ENCODE data around the gene TRAPPC3L.

TRAPPC3L gene

DNA sequence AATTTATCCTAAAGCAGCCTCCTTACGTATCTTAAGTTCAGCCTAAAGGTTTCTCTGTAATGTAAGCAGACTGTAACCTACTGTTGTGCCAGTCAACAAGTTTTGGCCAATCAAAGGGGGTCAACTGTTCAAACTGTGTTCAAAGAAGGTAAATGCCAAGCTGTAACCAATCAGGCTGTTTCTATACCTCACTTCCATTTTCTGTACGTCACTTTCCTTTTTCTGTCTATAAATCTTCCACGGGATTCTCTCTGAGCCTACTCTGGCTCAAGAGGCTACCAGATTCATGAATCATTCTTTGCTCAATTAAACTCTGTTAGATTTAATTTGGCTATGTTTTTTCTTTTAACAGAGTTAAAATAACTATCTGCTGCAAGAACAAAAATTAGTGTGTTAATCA, 89.4 kb downstream of the TRAPPC3L start:
- H3K4me3 ChIP-seq (replicated peaks in 1 of 2; ENCODE audit: low read depth in 2 of 2, low read length in 2 of 2): no peak overlapping the region
- TF ChIP-seq, protein P1, sequence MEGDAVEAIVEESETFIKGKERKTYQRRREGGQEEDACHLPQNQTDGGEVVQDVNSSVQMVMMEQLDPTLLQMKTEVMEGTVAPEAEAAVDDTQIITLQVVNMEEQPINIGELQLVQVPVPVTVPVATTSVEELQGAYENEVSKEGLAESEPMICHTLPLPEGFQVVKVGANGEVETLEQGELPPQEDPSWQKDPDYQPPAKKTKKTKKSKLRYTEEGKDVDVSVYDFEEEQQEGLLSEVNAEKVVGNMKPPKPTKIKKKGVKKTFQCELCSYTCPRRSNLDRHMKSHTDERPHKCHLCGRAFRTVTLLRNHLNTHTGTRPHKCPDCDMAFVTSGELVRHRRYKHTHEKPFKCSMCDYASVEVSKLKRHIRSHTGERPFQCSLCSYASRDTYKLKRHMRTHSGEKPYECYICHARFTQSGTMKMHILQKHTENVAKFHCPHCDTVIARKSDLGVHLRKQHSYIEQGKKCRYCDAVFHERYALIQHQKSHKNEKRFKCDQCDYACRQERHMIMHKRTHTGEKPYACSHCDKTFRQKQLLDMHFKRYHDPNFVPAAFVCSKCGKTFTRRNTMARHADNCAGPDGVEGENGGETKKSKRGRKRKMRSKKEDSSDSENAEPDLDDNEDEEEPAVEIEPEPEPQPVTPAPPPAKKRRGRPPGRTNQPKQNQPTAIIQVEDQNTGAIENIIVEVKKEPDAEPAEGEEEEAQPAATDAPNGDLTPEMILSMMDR (IDR thresholded peaks at IDR 0.05; ENCODE audit: low read depth, low read length): no peak
- DNase-seq (ENCODE audit: low read depth in 2 of 2): no peak

DNA sequence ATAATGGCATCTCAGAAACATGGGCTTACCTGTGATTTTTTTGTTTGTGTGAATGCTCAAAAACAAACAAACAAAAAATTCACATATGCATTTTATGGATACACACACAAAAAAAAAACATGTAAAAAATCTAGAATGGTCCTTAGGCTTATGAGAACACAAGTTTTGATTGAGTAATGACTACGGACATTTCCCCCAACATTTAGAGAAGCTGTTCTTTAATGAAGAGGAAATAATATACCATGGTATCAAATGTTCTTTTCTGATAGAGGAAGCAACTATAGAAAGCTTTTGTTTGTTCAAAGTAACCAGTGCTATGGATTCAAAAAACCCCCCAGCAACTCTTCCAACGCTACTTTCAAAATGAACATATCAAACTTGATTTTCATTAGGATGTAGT, 93.0 kb downstream of the TRAPPC3L start:
- H3K4me3 ChIP-seq (replicated peaks in 1 of 2; ENCODE audit: low read depth in 2 of 2, low read length in 2 of 2): no peak overlapping the region
- no peak for DNase-seq (ENCODE audit: low read depth in 2 of 2)
- TF ChIP-seq, protein P1 (IDR thresholded peaks at IDR 0.05; ENCODE audit: low read depth, low read length): no peak

DNA sequence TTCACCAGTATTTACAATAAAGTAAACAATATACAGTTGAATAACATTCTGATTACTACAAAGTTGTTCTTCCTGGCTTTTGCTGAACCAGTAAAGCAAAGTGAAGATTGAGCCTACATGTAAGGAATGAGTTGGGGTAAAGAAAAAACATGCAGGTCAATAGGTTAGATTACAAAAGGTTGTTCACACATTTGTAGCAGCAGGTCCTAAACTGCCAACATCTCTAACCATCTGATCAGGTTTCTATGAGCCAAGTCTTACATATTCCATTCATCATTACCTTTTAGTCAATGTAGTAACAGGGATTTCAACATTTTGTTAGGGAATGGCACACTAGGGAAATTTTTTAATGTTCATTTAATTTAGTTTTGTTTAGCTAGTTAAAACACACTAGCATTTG, 93.6 kb downstream of the TRAPPC3L start:
- DNase-seq (ENCODE audit: low read depth in 2 of 2): no peak
- H3K4me3 ChIP-seq (replicated peaks in 1 of 2; ENCODE audit: low read depth in 2 of 2, low read length in 2 of 2): no peak overlapping the region
- TF ChIP-seq, protein P1 (IDR thresholded peaks at IDR 0.05; ENCODE audit: low read depth, low read length): no peak

DNA sequence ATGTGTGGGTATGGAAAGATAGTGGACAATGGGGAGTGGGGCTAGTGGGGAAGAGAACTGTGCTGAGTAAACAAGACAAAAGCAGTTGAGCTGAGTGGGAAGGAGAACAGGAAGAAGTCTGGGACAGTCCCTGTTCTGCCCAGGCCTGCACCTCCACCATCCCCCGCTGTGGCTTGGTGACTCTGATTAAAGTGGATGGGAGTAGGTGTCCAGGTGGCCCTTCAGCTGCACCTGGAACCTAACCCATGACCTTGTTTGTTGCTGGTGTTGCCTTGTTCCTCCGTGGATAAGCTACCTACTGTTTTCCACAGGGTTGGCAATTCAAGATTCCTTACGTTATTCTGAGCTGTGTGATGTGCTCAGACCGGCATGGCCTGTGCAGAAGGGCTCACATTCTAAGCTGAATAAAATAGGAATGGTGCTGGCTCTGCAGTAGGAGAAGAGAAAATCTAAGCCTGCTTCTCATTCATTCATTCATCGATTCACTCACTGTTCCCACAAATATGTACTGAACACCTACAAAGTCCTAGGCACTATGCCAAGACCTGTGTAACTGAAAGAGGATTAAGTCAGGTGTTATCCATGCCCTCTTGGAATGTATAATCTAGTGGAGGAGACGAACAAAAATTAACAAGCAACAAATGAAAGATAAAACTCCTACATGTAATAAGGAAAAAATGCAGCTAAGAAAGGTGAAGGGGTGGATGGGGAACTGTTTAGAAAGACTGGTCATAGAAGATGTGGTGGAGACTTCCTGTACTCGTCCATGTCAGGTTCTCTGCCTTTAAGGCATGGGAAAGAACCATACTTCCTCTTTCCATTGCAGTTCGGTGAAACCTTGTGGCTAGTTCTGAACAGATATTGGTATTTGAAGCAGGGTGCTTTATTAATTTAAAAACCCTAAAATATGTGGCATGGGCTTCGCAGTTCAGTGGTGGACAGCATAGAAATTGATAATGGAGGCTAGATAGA, 94.4 kb downstream of the TRAPPC3L start:
- DNase-seq (ENCODE audit: low read depth in 2 of 2): no peak
- H3K4me3 ChIP-seq (replicated peaks in 1 of 2; ENCODE audit: low read depth in 2 of 2, low read length in 2 of 2): no peak overlapping the region
- TF ChIP-seq, protein P1 (IDR thresholded peaks at IDR 0.05; ENCODE audit: low read depth, low read length): no peak

DNA sequence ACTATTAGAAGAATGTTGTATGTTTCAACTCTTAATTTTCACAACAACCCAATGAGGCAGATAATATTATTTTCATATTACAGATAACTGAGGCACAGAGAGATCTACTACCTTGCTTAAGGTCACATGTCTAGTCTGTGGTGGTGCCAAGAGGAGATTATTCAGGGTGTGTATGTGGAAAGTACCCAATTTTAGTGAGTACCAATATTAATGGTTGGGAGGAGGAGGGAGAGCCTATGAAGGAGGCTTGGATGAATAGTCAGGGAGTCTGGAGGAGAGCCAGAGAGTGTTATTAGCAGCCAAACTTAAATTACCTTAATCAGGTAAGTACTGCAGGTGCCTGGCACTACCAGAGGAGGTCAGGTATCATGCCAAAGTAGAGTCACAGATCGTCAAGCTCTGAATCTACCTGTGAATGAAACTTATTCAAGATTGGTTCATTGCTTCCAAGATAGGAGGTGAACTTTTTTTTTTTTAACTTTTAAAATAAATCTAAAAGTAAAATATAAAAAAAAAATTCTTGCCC, 95.2 kb downstream of the TRAPPC3L start:
- TF ChIP-seq, protein P1 (IDR thresholded peaks at IDR 0.05; ENCODE audit: low read depth, low read length): no peak
- no peak for DNase-seq (ENCODE audit: low read depth in 2 of 2)
- H3K4me3 ChIP-seq (replicated peaks in 1 of 2; ENCODE audit: low read depth in 2 of 2, low read length in 2 of 2): no peak overlapping the region

DNA sequence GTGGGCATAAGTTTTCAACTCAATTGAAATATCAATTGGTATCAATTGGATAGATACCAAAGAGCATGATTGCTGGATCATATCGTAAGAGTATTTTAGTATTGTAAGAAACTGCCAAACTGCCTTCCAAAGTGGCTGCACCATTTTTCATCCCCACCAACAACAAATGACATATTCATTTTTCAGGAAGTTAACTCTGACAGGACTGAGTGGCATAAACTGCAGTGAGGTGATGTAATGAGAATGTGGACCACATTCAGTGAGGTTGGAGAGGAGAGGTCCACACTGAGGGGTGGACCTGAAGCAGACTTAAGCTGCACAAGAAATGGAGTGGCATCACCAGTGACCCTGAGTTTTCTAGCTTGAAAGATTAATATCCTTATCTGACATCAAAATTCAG, 95.9 kb downstream of the TRAPPC3L start:
- DNase-seq (ENCODE audit: low read depth in 2 of 2): no peak
- TF ChIP-seq, protein P1 (IDR thresholded peaks at IDR 0.05; ENCODE audit: low read depth, low read length): no peak
- no peak overlapping the region for H3K4me3 ChIP-seq (replicated peaks in 1 of 2; ENCODE audit: low read depth in 2 of 2, low read length in 2 of 2)

Measured in cardiac fibroblast (primary cell).